HG03565 (cell line): ENCODE data around the gene MEI1.
A peak's percentile ranks its signal among the peaks of the same experiment; 100 is the strongest.

Experiments used
- ATAC-seq: cut with Tn5 transposase; IDR thresholded peaks from one replicate; pipeline ENCODE4 v1.9.1; 2021; ENCODE audit warnings: mild to moderate bottlenecking, moderate library complexity; ENCODE audit not compliant: unreplicated experiment

Gene MEI1

DNA sequence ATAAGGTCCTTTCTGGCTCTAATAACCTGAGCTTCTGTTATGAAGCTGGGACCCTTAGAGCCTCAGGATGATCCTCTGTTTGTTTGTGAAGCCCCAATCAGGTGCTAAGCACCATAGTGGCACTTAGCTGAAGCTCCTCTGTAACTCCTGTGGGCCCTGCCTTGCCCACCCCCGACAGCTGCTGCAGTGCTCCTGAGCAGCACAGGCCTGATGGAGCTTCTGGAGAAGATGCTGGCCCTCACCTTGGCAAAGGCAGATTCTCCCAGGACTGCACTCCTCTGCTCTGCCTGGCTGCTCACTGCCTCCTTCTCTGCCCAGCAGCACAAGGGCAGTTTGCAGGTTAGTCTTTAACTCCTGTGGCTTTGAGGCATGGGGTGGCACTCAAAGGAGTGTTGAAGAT is 82.2 kb downstream of the MEI1 start:
- peak; percentile 10 for ATAC-seq

DNA sequence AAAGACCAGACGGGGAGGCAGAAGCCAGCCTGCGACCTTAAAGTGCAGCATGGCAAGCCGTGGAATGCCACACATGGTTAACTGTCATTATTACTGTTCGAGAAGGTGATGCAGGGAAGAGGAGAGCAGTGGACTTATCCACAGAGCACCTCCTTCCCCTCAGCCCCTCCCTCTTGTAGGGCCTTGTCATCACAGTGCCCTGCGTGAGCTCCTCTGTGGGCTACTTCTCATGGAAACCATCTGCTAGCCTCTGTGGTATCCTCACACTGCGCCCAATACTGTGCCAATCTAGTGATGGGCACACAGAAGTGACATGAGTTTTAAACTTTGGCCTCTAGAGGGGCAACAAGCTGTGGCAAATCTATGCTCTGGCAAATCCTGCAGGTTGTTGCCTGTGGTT is 83.0 kb downstream of the MEI1 start:
- no peak for ATAC-seq

DNA sequence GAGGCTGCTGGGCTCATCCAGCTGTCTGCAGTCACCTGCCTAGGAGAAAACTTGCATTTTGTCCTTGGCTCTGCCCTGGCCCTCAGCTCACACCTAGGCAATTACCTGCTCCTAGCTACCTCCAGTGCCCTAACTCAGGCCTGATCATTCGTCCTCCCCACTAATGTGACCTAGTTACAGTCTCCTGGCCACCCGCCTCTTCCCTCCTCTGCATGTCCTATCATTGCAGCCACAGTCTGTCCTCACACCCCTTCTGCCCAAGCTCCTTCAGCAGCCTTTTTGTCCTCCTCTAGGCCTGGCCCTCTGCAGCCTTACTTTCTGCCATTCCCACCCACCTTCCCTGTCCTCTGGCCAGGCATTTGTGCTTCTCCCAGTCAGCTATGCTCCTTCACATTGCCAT is 83.4 kb downstream of the MEI1 start:
- ATAC-seq, result no peak

DNA sequence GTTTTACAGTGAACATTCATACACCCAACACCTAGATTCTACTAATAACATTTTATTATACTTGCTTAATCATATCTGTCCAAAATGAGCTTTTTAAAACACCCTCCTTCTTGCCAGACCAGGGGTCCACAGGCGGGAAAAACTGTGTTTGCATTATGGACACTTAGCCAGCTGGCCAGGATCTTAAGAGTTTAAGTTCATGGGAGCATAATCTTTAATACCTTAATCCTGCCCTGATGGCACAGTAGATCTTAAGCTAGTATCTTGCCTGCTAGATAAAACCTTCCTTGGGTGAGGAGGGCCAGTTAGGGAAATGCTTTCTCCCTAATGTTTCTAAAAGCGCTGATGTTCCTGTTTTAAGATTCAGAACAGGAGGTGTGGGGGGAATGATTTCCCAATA is 88.0 kb downstream of the MEI1 start:
- no peak for ATAC-seq

DNA sequence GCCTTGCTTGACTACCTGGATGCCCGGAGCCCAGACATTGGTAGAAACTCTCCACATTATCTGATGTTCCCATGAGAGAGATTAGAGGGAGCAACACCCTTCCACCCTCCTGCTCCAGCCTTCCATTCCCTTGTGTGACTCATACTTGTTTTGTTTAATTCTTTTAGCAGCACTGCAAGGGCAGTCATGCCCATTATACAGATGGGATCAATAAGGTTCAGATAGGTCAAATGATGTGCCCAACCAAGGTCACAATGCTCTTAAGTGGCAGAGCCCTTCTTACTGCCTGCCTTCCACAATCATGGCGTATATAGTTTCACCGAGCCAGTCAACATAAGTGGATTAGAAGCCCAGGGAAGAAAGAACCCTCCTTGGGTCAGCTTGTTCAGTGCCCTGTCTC is 94.6 kb downstream of the MEI1 start:
- no peak for ATAC-seq

DNA sequence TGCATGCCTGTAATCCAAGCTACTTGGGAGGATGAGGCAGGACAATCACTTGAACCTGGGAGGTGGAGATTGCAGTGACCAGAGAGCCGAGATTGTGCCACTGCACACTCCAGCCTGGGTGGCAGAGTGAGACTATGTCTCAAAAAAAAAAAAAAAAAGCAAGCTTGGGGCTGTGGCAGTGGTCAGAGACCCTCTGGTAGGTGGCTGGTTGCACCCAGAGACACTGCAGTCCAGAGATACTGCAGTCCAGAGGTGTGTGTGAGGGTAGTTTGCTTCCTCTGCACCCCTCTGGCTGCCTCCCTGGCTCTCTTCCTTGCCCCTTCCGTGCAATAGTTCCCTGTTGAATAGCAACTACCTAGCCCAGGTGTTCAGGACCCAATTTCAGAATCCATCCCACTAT is 99.4 kb downstream of the MEI1 start:
- ATAC-seq, result no peak

DNA sequence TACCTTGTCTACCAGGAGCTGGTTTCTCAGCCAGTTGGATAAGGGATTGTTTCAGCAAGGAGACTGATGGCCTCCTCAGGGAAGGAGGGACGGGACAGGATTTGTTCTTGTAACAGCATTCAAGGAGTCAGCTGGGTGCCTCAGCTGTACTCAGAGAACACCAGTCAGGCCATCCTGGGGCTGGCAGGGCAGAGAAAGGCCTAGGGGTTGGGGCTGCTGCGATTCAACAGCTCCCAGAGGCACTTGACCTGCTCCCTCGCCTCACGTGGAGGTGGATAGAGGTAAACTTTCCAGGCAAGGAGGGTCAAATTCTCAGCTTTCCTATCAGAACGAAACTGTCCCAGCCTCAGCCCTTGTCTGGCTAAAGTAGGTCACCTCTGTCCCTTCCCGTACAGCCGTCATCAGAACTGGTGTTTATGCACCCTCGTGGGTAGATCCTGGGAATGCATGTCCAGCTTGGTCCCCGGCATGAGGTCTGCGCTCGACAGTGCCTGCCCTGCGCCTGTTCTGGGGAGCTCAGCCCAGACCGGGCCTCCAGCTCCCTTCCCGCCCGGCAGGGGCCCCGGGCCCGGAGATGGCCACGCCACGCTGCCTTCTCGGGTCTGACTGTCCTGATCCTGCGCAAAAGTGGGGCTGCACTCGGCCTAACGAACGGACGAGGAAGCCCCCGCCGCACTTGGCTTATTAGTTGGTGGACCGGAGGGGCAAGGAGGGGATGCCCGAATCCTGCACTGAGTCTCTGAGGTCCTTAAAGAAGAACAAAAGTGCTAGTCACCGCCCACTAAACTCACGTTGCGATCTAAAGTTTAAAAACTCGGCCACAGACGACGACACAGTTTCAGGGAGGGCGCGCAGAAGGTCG is 100.4 kb downstream of the MEI1 start:
- peak; percentile 5 for ATAC-seq

DNA sequence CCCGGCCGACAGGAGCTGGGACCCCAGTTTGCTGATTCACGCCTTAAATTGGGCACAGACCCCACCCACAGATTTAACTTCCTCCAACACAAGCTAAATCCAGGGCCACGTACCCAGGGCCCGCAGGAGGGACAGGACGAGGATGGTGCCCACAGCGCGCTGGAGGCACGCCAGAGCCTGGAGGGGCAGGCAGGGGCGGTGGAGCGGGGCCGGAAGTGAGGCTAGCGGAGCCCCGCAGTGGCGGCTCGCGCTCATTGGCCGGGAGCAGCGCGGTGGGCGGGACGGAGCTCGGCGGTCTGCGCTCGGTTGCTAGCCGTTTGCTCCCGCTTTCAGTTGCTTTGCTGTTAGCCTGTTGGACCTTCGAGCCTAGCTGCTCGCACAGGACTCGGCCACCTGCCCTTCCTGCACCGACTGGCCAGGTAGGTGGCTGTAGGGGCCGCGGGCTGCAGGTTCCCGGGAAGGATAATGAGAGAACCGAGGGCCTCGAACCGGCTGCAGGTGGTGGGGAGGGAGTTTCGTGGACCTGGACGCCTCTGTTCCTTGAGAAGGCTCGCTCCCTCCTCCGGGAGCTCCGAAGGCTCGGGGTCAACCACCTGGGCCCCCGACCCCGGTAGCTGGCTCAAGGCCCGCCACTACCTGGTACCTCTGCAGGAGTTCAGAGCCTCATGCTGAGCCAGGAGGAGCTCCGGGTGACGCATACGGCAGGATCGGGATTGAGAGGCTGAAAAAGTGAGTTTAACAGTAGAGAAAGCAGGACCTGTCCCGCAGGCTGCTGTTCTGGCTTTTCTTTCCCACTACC is 101.2 kb downstream of the MEI1 start, which contains the start of gene CCDC134:
Gene CCDC134, plus strand, starts transcription at position 332 of the 799 bp plus-strand sequence. CDS start 8,212 bp downstream, outside the sequence.
- peak; percentile 69 for ATAC-seq

DNA sequence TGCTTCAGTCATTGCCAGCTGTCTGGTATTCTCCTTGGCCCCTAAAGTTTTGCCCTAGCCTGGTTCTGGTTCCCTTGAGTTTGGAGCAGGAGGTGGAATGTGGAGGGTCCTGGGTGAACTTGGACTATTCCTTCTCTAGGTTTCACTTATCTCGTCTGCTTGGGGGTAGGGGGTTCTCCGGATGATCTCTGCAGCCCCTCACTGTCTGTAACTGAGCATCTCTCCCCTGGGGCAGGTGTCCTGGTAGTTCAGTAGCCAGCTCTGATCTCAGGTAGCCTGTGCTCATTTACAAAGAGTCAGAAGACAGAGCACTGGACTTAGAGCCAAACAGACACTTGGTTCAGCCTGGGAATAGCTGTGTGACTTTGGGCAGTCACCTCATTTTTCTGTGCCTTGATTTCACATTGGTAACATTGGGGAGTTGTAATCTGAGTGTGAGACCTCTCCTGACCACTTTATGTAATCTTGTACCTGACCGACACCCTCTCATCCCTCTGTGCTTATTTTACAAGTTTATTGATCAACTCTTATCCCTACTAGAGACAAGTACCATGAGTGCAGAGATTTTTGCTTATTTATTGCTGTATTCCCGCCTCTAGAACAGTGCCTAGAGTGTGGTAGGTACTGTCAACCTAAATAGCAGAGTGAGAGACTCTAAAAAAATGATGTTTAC is 102.0 kb downstream of the MEI1 start:
- ATAC-seq, result no peak

DNA sequence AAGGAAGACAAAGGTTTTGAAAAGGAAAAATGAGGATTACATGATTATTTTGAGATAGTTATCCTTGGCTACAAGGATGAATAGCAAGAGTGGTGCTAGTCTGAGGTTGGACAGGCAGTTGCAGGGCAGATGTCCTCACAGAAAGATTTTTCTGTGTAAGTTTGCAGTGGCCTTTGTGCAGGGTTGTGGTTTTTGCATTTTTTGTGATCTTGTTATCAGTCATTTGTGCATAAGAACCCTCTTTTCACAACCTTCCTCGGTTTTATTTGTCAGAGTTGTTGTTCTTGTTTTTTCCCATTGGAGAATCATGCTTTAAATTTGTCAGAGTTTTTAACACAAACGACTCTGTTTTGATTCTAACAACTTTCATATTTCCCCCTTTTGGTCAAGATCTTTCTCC is 102.6 kb downstream of the MEI1 start:
- no peak for ATAC-seq

DNA sequence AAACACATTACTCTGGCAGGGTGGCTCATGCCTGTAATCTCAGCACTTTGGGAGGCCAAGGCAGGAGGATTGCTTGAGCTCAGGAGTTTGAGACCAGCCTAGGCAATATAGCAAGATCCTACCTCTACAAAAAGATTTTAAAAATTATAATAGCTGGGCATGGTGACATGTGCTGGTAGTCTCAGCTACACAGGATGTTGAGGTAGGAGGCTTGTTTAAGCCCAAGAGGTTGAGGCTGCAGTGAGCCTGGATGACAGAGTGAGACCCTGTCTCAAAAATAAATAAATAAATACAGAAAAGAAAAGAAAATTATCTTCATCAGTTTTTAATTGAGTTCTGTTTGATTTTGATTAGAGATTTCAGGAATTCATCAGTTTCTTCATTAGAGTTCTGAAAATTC is 106.3 kb downstream of the MEI1 start:
- no peak for ATAC-seq

DNA sequence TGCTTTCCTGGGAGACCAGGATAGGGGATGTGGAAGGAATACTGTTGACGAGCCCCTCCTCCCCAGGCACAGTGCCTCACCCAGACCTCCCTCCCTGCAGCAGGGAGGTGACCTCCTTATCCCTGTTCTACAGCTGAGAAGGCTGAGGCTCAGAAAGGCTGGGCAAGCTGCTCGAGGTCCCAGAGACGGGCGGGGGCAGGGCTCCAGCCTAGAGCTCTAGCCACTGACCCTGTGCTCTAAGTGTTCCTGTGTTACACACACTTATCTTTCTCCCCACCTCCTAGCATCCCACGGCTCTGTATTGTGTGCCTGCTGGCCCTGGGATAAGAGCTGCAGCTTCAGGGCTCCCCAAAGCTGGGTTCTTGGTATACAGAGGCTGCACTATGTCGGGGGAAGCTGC is 109.1 kb downstream of the MEI1 start:
- no peak for ATAC-seq

DNA sequence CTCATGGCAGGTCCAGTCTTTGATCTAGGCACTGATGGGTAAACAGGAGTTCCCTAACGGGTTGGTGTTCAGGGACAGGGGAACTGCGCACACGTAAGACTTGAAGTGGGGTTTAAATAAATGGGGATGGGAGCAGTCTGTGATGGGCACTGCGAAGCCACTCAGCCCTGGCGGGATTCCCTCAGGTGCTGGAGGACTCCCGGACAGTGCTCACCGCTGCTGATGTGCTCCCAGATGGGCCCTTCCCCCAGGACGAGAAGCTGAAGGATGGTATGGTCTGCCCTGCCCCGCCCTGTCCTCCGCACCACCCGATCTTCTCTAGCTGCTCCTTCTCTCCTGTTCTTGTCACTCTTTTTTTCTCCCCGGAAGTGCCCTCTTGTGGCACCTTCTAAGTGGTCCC is 110.7 kb downstream of the MEI1 start:
- no peak for ATAC-seq

DNA sequence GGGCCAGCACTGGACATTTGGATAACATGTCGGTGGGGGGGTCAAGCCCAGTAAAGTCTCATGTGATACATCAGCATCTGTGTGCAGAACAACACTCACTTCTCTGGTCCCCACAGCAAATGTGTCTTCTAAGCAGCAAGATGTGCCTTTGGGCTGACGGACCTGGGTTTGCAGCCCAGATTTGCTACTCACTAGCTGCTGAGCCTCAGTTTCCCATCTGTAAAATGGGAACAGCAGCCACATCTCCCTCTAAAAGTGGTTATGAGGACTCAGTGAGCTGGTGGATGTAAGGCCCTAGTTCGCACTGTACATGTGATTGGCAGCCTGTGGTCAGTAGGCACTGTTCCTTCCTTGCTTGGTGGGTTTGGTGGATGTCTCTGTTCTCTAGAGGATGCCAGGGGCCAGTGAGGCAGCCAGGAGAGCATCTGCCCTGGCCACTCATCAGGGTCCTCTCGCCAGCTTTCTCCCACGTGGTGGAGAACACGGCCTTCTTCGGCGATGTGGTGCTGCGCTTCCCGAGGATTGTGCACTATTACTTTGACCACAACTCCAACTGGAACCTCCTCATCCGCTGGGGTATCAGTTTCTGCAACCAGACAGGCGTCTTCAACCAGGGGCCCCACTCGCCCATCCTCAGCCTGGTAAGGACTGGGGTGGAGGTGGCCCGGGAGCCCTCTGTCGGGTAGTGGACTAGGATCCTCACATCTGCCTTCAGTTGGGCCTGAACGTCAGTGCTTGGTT is 113.7 kb downstream of the MEI1 start:
- no peak for ATAC-seq

DNA sequence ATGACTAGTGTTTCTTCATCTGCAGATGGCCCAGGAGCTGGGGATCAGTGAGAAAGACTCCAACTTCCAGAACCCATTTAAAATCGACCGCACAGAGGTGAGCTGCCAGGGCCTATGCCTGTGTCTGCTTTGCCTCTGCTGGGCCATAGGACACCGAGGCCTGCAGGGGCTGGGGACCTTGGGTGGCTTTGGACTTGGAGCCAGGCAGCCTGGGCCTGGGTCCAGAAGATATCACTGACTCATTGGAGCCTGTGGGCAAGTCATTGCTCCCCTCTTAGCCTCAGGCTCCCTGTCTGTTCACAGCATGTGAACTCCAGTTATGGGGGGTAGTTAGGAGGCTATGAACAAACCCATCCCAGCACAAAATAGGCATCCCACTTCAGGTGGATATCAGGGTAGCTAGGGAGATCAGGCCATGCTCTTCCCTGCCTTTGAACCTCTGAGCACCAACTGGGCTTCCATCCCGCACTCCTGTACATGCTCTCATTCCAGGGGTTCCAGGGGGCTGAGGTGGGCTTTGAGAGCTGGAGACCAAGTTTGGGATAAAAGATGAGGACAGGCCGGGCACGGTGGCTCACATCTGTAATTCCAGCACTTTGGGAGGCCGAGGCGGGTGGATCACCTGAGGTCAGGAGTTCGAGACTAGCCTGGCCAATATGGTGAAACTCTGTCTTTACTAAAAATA is 114.6 kb downstream of the MEI1 start:
- ATAC-seq, result no peak

DNA sequence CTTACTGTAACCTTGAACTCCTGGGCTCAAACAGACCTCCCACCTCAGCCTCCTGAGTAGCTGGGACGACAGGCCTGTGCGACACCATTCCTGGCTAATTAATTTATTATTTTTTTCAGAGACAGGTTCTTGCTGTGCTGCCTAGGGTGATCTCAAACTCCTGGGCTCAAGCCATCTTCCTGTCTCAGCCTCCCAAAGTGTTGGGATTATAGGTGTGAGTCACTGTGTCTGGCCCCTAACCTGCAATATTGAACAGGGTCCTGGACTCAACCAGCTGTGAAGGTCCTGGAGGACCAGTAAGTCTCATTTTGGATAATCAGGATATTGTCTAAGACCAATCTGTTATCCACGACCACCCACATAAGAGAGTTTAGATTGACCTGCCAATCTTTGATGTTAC is 116.4 kb downstream of the MEI1 start:
- ATAC-seq, result no peak

DNA sequence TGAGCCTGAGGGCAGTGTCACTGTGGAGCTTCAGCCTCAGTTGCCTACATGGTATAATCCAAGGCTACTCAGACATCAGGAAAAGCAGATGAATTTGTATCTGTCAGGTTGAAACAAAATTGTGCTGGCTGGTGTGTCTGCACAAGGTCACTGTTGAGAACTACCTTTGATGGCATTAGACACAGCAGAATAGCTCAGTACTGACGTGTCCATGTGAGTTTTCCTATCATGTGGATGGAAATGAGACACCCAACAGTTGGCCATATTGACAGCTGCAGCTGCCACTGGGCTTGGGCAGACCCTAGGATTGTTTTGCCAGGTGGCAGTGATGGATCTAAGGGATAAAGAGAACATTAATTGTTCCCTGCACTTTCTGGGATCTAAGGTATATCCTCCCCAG is 116.9 kb downstream of the MEI1 start:
- no peak for ATAC-seq

DNA sequence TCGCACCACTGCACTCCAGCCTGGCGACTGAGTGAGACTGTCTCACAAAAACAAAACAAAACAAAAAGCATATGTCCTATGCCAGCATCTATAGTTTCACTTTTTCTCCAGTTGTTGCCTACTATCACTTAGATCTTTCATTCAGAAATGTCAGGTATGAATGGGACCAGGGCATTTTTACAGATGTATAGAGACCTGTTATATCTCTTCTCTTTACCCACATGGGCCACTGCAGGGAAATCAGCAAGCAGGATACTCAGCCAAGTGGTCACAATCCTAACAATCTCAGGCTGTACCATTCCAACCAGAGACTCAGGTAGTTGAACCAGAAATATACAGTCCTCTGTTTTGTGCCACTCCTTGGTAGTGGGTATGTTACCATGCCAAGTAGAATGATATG is 117.6 kb downstream of the MEI1 start:
- no peak for ATAC-seq

DNA sequence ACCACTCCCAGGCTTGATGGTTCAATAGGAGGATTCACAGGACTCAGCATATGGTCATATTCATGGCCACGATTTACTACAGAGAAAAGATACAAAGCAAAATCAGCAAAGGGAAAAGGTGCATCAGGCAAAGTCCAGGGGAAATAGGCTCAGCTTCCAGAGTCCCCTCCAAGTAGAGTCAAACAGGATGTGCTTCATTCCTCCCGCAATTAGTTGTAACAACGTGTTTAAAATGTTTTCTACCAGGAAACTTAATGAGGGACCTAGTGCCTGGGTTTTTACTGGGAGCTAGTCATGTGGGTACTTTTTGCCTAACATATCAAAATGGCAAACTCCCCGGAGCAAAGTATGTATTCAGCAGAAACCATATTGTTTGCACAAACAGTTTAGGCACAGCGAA is 118.7 kb downstream of the MEI1 start:
- ATAC-seq, result no peak

DNA sequence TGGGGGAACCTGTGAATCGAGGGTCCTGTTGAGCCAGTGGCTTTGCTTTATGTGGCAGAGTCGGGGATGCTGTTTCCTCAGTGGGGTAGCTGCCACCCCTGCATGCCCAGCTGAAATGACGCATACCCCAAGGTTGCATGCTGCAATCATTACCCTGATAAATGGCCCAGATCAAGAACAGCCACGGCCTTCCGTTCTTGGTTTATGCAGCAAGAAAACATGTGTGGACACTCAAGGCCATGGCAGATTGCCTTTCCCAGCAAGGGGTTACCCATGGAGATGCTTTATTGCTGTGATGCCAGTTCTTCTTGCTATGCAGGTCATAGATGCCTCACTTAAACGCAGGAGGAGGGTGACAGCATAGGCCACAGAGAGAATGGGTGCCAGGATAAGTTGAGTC is 119.3 kb downstream of the MEI1 start:
- ATAC-seq, result no peak
